CD4-positive, alpha-beta T cell treated with Interleukin-4 for 4 hours (primary cell): ENCODE data around the gene CDC42SE2.
"Not testable (repeated sequence)": the region's sequence is repeated elsewhere in the genome, so short reads cannot be mapped to it uniquely, and the experiment has no call there.

Experiments
- DNase-seq: peaks from one replicate; pipeline ENCODE4 v3.0.0-alpha.2; 2020

The CDC42SE2 gene

DNA sequence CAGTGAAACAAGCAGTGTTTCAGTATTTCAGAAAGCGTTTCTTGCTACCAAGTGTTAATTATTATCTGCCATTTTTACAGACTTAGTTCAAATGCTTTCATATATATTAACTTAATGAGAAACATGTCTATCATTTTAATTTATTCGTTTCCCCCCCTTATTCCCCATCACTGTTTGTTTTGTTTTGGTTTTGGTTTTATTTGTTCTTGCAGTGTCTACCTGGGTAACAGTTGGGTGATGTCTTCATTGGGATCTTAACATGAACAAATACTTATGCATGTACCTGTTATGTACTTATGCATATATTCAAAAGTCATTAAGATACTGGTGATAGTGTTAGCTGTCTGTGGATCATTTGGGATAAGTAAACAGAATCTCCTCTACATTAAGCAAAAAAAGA, 108.0 kb downstream of the CDC42SE2 start:
- DNase-seq = no peak

DNA sequence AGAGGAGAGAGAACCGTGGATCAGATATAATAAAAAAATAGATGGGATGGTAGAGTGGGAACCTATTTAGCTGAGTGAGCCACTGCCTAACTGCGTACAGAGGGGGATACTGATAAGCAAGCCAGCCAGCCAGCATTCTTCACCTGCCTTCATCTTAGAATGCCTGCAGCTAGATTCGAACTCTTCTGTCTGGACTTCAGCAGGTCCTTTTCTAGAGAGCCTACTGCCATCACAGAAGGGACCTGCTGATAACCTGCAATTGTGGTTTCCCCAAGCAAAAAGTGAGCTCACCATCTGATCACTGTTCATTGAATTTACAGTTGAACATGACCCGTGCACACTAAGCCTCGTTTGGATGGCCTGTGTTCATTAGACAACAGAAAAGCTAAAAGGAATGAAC, 109.4 kb downstream of the CDC42SE2 start:
- no peak for DNase-seq

DNA sequence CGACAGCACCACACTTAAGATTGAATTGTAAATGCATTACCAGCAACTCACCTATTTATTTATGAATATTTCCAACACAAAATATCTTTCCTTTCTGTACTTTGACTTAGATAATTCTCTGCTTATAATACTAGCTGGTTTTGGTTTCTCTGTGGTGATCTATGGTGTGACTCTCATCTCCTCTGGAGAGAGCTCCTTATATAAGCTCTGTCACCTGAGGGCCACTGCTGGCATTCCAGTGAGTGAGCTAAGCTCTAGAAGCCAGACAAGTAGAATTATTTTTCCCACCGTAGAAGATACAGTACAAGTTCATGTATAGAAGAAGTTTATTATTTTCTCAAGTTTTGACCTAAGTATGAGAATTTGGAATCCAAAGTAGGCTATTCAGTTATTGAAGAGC, 111.5 kb downstream of the CDC42SE2 start:
- peak; percentile 43 for DNase-seq

DNA sequence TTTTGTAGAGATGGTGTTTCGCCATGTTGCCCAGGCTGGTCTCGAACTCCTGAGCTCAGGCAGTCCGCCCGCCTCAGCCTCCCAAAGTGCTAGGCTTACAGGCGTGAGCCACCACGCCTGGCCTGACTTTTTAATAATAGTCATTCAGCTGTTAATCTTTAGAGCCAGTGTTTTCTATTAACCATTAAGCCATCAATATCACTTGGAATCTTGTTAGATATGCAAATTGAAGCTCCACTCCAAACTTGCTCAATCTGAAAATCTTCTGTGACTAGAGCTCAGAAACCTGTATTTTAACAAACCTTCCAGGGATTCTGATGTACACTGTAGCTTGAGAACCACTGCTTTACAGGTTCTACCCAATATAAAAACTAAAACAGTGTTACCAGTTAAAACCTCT, 113.5 kb downstream of the CDC42SE2 start:
- no peak for DNase-seq

DNA sequence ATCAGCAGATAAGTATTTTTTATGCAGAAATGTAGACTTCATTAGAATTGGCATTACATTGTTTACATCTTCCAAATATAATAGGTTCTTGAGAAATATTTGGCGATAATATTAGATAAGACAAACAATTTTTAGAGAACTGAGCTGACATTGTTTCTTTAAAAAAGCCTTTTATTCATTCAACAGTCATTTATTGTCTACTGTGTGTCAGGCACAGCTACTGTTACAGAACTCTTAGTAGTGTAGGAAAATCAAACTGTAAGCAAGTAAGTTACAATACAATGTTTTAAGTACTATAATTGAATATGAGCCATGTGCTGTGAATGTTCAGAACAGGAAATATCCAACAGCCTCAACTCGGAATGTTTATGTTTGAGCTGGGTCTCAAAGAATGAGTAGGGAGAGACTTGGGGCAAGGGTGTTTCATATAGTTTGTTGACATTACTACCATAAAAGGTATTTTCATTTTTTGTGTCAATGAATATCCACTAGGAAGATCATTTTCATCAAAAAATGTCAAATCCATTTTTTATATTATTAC, 114.0 kb downstream of the CDC42SE2 start:
- no peak for DNase-seq

DNA sequence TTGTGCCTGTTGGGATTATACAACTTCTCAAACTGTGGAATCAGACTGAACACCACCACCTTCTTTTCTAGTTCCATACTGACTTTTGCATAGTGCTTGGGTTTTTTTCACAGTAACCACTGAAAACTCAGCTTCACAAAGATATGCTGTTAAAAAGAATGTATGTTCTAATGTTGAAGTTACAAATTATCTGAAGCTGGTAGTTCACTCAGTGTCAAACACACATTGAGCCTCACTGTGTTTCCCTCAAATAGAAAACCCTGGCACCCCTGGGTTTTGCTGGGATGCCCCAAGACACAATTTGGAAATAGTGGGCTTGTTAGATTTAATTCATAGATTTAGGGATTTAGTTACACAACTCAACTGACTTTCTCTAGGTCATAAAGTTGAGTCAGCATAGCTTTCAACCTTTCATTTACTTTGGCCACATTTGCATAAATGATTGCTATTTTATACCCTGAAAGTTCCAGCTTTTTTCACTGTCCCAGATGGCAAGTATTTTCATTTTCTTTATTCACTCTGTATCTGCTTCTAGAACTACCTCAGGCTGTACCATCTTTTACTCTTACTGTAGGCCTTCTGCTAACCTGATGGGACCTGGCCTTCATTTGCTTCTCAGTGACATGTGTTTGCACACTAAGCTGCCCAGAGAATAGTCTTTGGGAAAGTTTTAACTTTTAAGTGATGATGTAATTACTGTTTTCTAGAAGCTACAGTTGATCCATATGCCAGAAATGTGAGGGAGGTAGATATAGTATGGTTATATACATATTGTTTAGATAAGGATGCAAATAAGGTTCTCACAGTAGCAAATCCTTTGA, 115.1 kb downstream of the CDC42SE2 start:
- peak; percentile 39 for DNase-seq

DNA sequence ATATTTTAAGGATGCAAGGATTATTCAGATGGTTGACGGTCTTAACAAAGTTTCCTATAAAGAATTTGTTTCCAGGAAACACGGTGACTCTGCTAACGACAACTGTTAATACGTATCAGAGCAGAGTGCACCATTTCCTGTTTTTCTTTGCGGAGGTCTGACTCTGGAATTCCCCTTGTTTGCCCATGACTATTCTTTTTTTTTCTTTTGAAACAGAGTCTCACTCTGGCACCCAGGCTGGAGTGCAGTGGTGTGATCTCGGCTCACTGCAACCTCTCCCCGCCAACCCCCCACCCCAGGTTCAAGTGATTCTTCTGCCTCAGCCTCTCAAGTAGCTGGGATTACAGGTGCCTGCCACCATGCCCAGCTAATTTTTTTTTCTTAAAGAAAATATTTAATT, 115.9 kb downstream of the CDC42SE2 start:
- peak; percentile 91 for DNase-seq

DNA sequence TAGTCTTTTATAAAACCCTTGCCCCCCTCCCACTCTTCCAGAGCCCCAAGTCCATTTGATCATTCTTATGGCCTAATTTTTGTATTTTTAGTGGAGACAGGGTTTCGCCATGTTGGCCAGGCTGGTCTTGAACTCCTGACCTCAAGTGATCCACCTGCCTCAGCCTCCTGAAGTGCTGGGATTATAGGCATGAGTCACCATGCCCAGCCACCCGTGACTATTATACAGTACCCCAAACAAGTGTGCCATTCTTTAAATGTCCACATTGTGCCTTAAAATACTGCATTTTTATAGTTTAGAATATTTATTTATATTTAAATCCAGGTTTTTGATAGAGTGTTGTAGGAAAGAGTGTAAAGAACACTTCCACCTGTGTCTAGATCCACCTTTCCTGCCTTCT, 116.4 kb downstream of the CDC42SE2 start:
- DNase-seq = not testable (repeated sequence)

DNA sequence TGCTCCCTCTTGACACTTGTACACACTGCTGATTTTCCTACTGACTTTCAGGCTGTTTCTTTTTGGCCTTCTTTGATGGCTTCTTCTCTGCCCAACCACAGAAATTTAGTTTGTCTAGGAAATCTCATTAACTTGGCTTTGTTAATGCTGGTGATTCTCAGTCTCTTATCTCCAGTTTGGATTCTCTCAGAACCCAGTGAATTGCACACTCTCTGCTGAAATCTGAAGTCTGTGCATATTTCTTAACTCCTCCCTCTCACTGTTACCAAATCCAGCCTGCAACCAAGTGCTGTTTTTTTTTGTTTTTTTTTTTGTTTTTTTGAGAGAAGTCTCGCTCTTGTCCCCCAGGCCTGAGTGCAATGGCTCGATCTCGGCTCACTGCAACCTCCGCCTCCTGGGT, 117.2 kb downstream of the CDC42SE2 start:
- no peak for DNase-seq

DNA sequence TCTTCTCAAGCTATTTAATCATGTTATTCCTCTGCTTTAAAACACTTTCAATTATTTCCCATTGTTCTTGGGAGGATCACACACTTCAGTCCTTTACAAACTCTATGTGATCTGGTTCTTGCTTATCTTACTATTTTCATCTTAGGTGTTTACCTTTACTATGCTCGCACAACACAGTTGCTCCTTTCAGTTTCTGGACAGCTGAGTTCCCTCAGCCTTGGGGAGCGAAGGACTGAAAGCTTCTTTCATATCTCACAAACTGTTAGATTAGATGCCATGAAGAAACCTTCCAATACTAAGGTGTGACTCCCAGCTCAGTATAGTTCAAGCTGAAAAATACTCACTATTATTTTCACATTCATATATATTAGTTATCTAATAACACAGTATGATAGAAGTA, 117.9 kb downstream of the CDC42SE2 start:
- no peak for DNase-seq

DNA sequence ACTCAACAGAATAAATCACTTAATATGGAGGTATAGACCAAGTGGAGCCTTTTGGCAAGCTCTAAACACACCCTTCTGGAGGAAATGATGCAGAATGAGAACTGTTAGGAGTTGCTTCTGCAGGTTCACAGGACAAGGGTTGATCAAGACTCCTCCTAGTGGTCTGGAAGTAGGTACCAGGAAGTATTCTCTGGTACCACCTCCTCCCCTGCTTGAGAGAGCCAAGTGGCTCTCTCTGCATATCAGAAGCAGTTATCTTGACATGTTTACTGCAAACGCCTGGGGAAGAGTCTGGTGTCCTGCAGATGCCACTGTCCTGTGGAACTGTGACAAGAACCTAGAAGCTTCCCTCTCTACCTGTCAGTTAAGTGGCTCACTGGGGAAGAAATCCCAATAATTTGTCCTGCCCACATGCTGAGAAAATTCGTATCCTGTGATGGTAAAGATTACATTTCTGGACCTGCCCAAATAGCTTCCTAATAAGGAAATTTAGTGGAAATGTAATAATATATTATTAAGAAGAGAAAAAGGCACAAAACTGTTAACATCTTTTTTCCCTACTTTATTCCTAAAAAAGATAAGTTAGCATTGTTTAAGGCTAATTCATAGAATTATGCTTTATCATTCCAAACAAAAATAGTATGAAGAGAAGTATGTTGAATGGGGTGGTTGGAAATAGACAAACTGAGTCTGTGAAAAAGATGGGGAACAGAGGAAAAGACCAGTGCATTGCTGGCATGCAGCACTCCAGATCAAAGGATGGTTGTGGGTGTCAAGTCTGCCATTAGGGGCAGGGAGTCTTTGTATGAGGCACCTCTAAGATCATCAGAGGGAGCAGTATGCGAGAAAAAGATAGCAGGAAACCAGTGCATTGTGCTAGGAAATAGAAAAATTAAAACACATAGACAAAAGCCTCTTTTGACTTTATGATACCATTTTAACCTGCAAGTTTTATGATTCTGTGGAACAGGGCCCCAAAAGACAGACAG, 118.8 kb downstream of the CDC42SE2 start:
- DNase-seq = peak; percentile 89

DNA sequence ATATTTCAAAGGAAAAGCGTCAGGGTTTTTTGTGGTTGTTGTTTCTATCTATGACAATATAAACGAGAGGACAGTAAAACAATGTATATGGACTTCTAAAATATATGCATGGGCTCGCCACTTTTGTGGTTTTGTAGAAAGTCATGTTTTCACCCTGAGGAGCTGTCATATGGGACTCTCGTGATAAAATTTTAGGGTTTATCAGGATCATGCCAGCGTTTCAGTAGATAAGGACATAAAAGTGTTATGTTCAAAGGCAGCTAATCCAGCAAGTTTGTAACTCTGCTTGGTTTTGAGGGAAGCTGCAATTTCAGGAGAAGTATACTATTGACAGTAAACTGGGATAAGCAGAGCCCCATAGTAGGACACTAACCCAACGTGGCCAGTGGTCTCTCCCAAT, 120.3 kb downstream of the CDC42SE2 start:
- DNase-seq = no peak

DNA sequence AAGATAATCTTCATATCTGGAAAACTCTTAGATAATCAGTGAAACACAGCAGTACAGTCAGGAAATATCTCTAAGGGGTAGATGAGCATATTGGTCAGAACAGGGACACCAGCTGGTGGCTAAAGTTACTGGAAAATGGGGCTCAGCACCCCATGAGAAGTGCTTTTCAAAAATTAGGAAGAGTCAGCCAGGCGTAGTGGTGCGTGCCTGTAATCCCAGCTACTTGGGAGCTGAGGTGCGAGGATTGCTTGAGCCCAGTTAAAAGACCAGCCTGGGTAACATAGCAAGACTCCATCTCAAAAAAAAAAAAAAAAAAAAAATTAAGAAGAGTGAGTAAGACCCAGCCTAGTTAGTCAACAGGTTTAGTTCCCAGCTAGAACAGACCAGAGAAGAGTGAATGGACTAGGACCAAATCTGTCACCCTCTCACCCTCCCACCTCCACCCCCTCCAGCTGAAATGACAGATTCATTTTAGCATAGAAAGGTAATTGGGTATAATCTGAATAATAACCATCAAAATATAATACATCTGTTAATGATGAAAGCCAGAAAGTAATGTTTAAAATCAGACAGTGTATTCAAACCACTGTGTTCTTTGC, 120.9 kb downstream of the CDC42SE2 start:
- DNase-seq = peak; percentile 57

DNA sequence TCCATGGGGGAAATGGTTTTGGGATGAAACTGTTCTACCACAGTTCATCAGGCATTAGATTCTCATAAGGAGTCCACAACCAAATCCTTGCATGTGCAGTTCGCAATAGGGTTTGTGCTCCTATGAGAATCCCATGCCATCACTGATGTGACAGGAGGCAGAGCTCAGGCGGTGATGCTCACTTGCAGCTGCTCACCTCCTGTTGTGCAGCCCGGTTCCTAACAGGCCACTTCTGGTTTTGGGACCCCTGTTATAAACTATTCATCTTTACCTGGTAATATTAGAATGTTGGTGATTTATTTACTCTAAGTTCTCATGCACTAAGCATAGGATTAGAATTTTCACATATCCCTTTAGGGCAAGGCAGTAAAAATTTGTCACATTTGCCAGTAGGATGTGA, 122.3 kb downstream of the CDC42SE2 start:
- no peak for DNase-seq

DNA sequence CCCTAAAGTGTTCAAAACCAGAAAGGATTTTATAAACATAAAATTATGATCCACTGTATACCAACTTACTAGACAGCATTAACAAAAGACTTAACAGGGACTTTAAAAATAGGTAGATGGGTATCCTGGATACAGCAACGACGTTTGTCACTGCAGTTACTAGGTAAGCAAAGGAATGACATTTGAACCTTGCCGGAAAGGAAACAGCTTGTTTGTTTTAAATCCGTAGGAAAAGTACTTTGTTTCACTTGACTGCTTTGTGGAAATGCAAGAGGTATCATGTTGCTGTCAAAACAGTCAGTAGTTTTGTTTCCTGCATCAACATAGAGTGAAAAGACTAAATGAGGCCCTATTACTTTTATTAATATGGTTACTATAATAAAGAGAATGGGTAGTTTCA, 122.9 kb downstream of the CDC42SE2 start:
- no peak for DNase-seq

DNA sequence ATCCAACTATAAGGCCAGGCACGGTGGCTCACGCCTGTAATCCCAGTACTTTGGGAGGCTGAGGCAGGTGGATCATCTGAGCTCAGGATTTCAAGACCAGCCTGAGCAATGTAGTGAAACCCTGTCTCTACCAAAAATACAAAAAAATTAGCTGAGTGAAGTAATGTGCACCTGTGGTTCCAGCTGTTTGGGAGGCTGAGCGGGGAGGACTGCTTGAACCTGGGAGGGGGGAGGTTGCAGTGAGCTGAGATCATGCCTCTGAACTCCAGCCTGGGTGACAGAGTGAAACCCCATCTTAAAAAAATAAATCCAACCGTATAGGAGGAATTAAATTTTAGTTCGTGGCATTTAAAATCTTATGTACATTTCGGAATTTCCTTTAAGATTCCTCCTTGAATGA, 123.4 kb downstream of the CDC42SE2 start:
- DNase-seq = no peak

DNA sequence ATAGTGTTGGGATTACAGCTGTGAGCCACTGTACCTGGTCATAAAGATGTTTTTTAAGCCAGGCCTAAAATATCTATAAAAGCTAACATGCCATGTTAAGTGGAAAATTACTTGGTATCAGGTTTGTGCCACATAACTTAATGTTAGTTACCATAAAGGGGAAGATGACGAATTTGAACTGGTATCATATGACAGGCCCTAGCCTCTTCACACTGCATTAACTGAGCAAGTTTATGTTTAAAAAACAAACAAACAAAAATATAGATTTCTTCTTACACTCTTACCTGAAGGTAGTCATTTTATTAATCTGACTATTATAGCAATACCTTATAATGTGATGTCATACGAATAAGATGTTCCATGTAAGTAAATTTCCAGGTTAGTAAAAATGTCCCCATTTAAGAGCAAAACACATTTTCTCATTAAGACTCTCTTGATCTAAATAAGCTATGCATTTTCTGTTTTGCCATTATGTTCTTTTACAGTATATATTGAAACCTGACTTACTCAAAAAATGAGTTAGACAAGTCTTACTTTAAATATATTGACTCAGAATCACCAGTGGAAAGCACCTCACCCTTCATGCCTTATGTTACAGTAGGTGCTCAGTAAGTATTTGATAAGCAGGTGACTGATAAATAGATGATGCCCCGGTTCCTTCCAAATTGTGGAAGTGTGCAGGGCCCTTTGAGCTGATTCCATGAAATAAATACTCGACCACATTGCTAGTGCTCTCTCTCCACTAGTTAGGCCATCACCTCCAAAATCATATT, 125.4 kb downstream of the CDC42SE2 start:
- peak; percentile 44 for DNase-seq

DNA sequence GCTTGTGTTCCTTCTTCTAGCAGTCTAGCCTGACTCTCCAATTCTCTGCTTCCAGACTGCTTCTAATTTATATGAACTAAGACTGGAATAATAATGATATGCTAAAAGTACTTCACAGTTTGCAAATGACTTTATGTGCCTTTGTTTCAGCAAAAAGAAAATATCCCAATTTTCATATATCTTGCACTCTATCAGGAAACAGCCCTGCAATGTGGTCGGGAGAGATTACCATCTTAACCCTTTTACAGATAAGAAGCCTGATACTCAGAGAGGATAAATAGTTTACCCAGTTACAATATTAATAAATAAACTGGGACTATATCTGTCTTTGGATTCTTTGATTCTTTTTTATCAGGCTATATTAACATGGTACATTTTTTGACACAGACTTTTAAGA, 126.0 kb downstream of the CDC42SE2 start:
- no peak for DNase-seq

DNA sequence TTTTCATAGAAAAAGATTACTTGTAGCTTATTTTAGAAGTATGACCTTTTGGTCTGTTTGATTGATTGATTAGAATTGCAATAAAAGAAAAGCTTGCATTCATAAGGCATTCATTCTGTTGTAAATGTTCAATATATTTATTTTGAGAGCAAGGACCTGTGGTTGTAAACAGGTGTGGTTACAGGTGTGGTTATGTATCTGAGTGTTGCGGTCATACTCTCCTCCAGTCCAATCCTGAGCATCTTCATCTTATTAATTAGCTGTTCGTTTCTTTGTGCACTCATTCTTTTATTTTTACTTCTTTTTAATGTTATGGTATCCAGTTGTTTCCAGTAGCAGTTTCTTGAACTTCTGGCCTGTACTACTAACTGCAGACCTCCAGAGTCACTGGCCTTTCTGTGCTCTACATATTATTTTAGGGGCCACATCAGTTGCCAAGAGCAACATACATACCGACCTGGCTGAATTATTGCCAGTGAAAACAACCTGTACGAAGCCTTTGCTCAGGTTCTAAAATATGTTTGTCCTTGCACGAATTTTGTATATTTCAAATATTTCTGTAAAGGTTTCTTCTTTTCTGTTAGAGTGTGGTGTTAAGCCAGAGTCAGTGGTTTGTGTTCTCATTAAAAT, 128.7 kb downstream of the CDC42SE2 start:
- DNase-seq = peak; percentile 53

DNA sequence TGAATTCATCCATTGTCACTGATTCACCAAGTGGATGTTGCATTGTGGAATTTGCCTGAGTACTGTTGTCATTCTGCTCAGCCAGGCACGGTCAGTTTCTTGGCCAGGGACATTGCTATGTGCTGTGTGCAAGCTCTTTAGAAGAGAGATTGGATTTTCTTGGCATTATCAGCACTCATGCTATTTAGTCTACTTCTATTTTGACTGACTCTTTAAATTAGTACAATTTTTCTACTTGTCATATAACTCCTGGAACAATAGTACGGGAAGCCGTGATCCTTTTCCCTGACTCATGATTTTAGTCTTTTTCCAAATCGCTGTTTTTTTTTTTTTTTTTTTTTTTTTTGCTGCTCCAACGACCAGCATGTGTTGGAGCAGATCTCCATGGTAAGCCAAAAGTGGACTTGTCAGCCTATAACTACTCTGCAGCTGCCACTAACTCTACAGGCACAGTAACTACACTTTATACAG, 129.7 kb downstream of the CDC42SE2 start:
- DNase-seq = no peak

DNA sequence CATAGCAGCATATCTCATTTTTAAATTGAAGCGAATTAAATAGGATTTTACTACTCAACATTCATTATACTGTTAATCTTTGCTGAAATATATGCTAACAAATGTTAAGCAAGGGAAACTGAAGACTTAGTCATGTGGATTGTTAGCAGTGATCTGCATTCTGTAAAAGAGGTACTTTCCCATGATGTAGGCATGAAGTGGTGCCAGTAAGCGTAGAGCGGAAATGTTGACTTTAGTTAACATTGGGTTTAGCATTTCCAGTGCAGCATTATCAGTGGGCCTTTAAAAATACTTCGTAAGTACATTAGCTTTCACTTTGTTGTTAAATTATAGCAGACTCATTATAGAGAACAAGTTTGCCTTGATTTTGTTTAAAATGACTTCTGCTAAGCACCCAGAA, 130.3 kb downstream of the CDC42SE2 start:
- peak; percentile 87 for DNase-seq

DNA sequence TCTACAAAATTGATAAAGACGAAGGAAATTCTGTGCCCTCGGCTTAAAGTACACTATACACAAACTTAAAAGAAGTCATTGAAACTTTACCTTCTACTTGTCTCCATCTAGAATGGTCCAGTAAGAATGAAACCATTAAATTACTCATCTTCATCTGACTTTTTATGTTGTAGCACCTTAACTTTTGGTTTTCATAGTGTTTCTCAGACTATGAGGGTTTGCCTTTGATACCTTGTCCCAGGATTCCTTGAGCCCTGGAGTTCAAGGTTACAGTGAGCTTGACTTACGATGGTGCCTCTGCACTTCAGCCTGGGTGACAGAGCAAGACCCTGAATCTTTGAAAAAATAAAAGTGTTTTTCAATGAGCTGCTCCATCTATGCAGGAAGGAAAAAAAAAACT, 132.2 kb downstream of the CDC42SE2 start:
- no peak for DNase-seq
